Measurements from ENCODE around the gene TPK1.

DNA sequence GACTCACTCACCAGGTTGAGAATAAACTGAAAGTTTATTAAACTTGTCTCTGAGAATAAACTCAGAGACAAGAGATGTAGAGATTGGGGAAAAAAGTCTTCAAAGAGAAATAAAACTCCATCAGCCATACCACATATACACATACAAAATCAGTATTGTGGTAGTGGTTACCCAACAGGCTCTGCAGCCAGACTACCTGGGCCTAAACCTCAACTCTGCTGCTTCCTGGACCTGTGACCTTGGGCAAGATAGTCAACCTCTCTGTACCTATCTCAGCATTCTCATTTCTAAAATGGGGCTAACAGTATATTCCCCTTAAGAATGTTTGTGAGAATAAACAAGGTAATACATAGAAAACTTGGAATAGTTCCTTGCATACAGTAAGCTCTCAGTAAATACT is 15.3 kb downstream of the TPK1 start:
- TF ChIP-seq, protein P1, sequence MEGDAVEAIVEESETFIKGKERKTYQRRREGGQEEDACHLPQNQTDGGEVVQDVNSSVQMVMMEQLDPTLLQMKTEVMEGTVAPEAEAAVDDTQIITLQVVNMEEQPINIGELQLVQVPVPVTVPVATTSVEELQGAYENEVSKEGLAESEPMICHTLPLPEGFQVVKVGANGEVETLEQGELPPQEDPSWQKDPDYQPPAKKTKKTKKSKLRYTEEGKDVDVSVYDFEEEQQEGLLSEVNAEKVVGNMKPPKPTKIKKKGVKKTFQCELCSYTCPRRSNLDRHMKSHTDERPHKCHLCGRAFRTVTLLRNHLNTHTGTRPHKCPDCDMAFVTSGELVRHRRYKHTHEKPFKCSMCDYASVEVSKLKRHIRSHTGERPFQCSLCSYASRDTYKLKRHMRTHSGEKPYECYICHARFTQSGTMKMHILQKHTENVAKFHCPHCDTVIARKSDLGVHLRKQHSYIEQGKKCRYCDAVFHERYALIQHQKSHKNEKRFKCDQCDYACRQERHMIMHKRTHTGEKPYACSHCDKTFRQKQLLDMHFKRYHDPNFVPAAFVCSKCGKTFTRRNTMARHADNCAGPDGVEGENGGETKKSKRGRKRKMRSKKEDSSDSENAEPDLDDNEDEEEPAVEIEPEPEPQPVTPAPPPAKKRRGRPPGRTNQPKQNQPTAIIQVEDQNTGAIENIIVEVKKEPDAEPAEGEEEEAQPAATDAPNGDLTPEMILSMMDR (IDR thresholded peaks at IDR 0.05) = no peak
- no peak for TF ChIP-seq POLR2AphosphoS5 (IDR thresholded peaks at IDR 0.05)
- no peak for TF ChIP-seq POLR2A (IDR thresholded peaks at IDR 0.05)
